ENCODE data around the gene NUP88.

DNA sequence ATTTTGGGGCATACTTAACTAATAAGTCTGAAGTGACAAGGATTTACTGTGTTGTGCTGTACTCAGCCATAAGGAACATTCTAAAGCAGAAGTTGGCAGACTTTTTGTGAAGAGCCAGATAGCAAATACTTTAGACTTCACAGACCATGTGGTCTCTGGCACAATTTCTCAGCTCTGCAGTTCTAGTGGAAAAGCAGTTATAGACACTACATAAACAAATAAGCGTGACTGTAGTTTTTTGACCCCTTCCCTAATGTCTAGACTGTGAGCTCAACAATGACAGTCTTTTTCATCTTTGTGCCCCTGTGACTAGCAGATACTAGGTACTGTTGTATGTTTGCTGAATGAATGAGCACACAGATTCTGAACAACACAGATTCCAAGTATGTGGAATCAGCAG, 5.4 kb upstream of the NUP88 start:
- TF ChIP-seq, protein P1, sequence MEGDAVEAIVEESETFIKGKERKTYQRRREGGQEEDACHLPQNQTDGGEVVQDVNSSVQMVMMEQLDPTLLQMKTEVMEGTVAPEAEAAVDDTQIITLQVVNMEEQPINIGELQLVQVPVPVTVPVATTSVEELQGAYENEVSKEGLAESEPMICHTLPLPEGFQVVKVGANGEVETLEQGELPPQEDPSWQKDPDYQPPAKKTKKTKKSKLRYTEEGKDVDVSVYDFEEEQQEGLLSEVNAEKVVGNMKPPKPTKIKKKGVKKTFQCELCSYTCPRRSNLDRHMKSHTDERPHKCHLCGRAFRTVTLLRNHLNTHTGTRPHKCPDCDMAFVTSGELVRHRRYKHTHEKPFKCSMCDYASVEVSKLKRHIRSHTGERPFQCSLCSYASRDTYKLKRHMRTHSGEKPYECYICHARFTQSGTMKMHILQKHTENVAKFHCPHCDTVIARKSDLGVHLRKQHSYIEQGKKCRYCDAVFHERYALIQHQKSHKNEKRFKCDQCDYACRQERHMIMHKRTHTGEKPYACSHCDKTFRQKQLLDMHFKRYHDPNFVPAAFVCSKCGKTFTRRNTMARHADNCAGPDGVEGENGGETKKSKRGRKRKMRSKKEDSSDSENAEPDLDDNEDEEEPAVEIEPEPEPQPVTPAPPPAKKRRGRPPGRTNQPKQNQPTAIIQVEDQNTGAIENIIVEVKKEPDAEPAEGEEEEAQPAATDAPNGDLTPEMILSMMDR (conservative IDR thresholded peaks at IDR 0.05): no peak
- no peak for TF ChIP-seq ZFX (IDR thresholded peaks at IDR 0.05)
